BLaER1 treated with 17β-estradiol and CSF1 and Interleukin-3, amounts not matched to agents 10 nM and 100 nM (cell line): ENCODE measurements around the gene PCNX2.

Experiments
- H3K27ac ChIP-seq, 11 experiments: shearing (Covaris generic); formaldehyde crosslinking; 2 replicates each; pipeline ENCODE4 v1.8.1; 2022
- H3K27me3 ChIP-seq, 11 experiments: shearing (Covaris generic); formaldehyde crosslinking; 2 replicates each; pipeline ENCODE4 v1.8.1; 2022
- H3K36me3 ChIP-seq, 11 experiments: shearing (Covaris generic); formaldehyde crosslinking; 2 replicates each; pipeline ENCODE4 v1.8.1; 2022
- H3K4me1 ChIP-seq, 10 experiments: shearing (Covaris generic); formaldehyde crosslinking; 2 replicates each; pipeline ENCODE4 v1.8.1; 2022
- H3K4me2 ChIP-seq, 11 experiments: shearing (Covaris generic); formaldehyde crosslinking; 2 replicates each; pipeline ENCODE4 v1.8.1; 2022
- H3K4me3 ChIP-seq, 10 experiments: shearing (Covaris generic); formaldehyde crosslinking; 2 replicates each; pipeline ENCODE4 v1.8.1; 2022
- H3K9ac ChIP-seq, 11 experiments: shearing (Covaris generic); formaldehyde crosslinking; 2 replicates each; pipeline ENCODE4 v1.8.1; 2022
- H3K9me3 ChIP-seq, 11 experiments: shearing (Covaris generic); formaldehyde crosslinking; replicated peaks in 1 of 11; 2 replicates each; pipeline ENCODE4 v1.8.1; 2022
- H4K20me1 ChIP-seq, 11 experiments: shearing (Covaris generic); formaldehyde crosslinking; 2 replicates each; pipeline ENCODE4 v1.8.1; 2022
- Cebpa-rat ChIP-seq, 11 experiments: shearing (Covaris generic); IDR thresholded peaks; 2 replicates each; pipeline ENCODE4 v1.8.1; 2022

PCNX2 gene

GRCh38 chr1:233060461-233060994 is 235.0 kb downstream of the PCNX2 start:
- H3K9ac ChIP-seq: no peak overlapping the region
- no peaks in the 10 kb centered on the region for H3K27me3 ChIP-seq
- H3K36me3 ChIP-seq: peaks cover 0 to 11% (median 3%) of the 10 kb centered on the region in 11 experiments; a peak in 7 of 22 replicates
- H4K20me1 ChIP-seq: no peaks in the 10 kb centered on the region
- peaks cover 6 to 17% (median 15%) of the 10 kb centered on the region in 11 experiments for H3K9me3 ChIP-seq
- no peak overlapping the region for H3K4me2 ChIP-seq
- no peak overlapping the region for H3K27ac ChIP-seq
- no peak for TF ChIP-seq Cebpa-rat (IDR thresholded peaks at IDR 0.05)
- H3K4me1 ChIP-seq: peaks cover 0 to 8% (median 0%) of the 10 kb centered on the region in 10 experiments; a peak in 4 of 20 replicates
- no peak overlapping the region for H3K4me3 ChIP-seq

DNA sequence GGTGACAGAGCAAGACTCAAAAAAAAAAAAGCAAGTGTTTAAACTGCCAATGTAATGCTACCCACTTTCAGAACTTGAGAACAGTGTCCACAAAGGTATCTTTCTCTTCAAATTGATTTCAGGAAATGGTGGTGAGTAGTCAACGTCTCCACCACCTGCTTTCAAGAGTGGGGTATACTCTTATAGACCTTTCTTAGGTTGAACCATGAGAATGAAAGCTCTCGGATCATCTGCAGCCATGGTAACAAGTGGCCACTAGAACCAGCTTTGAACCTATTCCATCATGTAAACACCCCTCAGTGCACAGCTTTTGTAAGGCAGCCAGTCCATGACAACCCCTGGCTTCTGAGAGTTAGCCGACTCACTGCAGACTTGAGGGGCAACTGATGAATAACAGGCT is 237.7 kb downstream of the PCNX2 start:
- Histone ChIP-seq H4K20me1 (no peaks in the 10 kb centered on the region), H3K4me3 (no peak overlapping the region), H3K27ac (no peak overlapping the region)

DNA sequence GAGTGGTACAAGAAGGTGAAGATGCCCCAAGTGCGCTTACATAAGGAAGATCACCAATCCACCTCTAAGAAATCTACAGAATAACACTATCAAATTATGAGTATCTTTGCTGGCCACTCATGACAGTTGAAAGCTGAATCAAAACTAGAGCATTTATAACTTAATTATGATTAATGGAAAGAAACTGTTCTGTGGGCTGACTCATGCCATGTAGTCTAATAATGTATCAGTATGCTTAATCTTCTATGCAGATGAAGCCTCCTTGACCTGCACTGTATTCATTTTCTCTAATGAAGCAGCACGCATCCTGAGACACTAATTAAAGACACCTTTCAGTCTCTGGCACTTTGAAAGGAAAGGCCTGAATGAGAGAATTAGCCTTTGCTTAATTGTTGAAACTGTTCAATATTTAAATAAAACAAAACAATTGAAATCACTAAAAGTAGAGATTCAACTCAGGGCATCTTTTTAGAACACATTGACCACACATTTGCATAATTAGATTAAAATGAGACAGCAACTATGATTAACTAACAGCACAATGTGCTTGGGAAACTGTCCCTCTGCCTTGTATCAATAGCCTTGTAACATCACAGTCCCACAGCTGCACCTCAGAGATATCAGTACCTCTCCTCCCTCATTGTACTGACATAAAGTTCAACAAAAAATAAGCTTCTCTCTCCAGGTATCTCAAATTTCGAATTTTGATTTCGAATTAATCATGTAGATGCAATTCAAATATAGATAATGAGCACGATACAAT is 239.5 kb downstream of the PCNX2 start:
- no peak for TF ChIP-seq Cebpa-rat (IDR thresholded peaks at IDR 0.05)
- Histone ChIP-seq H3K4me3 (no peak overlapping the region), H3K9me3 (peaks cover 0 to 6% (median 0%) of the 10 kb centered on the region in 11 experiments; a peak in 3 of 22 replicates), H3K4me2 (no peak overlapping the region), H3K36me3 (peaks cover 0 to 3% (median 0%) of the 10 kb centered on the region in 11 experiments; a peak in 1 of 22 replicates), H3K27ac (no peak overlapping the region), H3K27me3 (no peaks in the 10 kb centered on the region), H3K9ac (no peak overlapping the region), H4K20me1 (no peaks in the 10 kb centered on the region), H3K4me1 (peaks cover 0 to 2% (median 0%) of the 10 kb centered on the region in 10 experiments; a peak in 2 of 20 replicates)

More for the DNA sequence above, 237.7 kb downstream of the PCNX2 start:
- Histone ChIP-seq H3K9ac (no peak overlapping the region), H3K4me2 (no peak overlapping the region), H3K9me3 (no peaks in the 10 kb centered on the region), H3K27me3 (no peaks in the 10 kb centered on the region), H3K4me1 (peaks cover 0 to 8% (median 0%) of the 10 kb centered on the region in 10 experiments; a peak in 4 of 20 replicates), H3K36me3 (peaks cover 0 to 3% (median 0%) of the 10 kb centered on the region in 11 experiments; a peak in 1 of 22 replicates)
- TF ChIP-seq Cebpa-rat (IDR thresholded peaks at IDR 0.05): no peak

DNA sequence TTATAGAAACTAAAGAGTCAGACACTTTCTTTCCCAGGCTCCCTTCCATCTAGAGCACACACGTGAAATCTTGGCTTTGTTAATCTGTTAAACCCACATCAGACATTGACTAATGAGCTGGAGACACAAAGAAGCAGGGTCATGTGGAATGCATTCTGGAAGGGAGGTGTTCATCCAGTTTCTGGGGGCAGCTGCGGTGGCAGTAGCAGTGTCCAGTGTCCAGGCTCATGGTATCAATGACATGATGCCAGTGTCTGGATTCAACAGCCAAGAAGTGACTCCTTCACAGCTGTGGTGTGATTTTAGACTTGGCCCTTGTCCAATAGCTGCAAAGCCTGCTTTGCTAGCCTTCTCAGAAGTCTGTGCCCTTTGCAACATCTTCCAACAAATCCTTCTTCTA is 249.9 kb downstream of the PCNX2 start:
- no peak overlapping the region for H3K9ac ChIP-seq
- H3K4me2 ChIP-seq: no peak overlapping the region
- no peak overlapping the region for H3K4me3 ChIP-seq
- no peaks in the 10 kb centered on the region for H4K20me1 ChIP-seq
- H3K27me3 ChIP-seq: no peaks in the 10 kb centered on the region
- peaks cover 4 to 22% (median 9%) of the 10 kb centered on the region in 11 experiments; a peak in 15 of 22 replicates for H3K9me3 ChIP-seq
- peaks cover 0 to 10% (median 0%) of the 10 kb centered on the region in 11 experiments; a peak in 3 of 22 replicates for H3K36me3 ChIP-seq
- TF ChIP-seq Cebpa-rat (IDR thresholded peaks at IDR 0.05): no peak
- no peaks in the 10 kb centered on the region for H3K4me1 ChIP-seq
- H3K27ac ChIP-seq: no peak overlapping the region

- Histone ChIP-seq H3K4me3 (no peak overlapping the region), H3K9ac (no peak overlapping the region), H3K9me3 (peaks cover 0 to 18% (median 5%) of the 10 kb centered on the region in 11 experiments; a peak in 10 of 22 replicates), H3K36me3 (peaks cover 0 to 10% (median 0%) of the 10 kb centered on the region in 11 experiments; a peak in 3 of 22 replicates), H4K20me1 (no peaks in the 10 kb centered on the region), H3K4me1 (no peaks in the 10 kb centered on the region), H3K4me2 (no peak overlapping the region), H3K27ac (no peak overlapping the region), H3K27me3 (no peaks in the 10 kb centered on the region)
- no peak for TF ChIP-seq Cebpa-rat (IDR thresholded peaks at IDR 0.05)
These were observed 252.7 kb downstream of the PCNX2 start for GRCh38 chr1:233042834-233043233.

DNA sequence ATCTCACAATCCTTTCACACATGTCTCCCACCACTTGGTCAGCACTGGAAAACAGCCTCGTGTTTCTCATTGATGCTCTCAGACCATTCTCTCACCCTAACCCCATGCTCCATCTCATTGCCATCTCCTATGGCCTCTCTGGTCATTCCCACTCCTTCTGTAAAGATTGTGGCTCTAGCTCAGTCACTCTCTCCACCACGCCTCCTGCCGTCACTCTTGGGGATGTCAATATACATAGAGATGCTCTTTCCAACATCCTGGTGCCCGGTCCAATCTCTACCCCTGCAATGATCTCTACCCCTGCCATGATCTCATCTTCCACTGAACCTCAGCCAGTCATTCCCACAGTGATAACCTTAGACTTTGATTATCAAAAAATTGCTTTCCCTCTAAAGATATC is 255.0 kb downstream of the PCNX2 start:
- no peak for TF ChIP-seq Cebpa-rat (IDR thresholded peaks at IDR 0.05)
- Histone ChIP-seq H3K9me3 (peaks cover 0 to 12% (median 4%) of the 10 kb centered on the region in 11 experiments; a peak in 9 of 22 replicates), H3K27ac (no peak overlapping the region), H3K4me2 (no peak overlapping the region), H3K27me3 (no peaks in the 10 kb centered on the region), H3K36me3 (peaks cover 0 to 8% (median 0%) of the 10 kb centered on the region in 11 experiments; a peak in 3 of 22 replicates), H4K20me1 (no peaks in the 10 kb centered on the region), H3K9ac (no peak overlapping the region), H3K4me3 (no peak overlapping the region), H3K4me1 (no peaks in the 10 kb centered on the region)

DNA sequence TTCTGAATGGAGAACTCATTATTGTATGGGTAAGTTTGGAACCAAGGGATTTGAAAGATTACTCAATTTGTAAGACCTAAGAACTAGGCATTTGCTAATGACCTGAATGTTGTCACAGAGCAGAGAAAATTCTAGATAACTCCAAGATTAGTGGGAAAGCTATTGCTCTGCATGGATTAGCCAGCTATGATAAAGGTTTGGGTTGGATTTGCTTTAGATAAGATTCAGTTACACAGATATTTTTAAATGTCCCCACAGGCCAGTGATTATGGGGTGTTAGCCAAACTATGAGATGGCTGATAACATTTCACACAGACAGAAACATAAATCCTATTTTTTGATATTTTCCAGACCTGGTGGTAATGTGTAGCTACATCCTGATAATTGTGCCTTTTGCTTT is 256.9 kb downstream of the PCNX2 start:
- H3K36me3 ChIP-seq: no peaks in the 10 kb centered on the region
- no peaks in the 10 kb centered on the region for H3K4me1 ChIP-seq
- no peak overlapping the region for H3K4me2 ChIP-seq
- H3K27me3 ChIP-seq: no peaks in the 10 kb centered on the region
- no peaks in the 10 kb centered on the region for H4K20me1 ChIP-seq
- no peak overlapping the region for H3K9ac ChIP-seq
- TF ChIP-seq Cebpa-rat (IDR thresholded peaks at IDR 0.05): no peak
- no peak overlapping the region for H3K4me3 ChIP-seq
- H3K27ac ChIP-seq: no peak overlapping the region
- no peaks in the 10 kb centered on the region; a peak in 2 of 22 replicates for H3K9me3 ChIP-seq

DNA sequence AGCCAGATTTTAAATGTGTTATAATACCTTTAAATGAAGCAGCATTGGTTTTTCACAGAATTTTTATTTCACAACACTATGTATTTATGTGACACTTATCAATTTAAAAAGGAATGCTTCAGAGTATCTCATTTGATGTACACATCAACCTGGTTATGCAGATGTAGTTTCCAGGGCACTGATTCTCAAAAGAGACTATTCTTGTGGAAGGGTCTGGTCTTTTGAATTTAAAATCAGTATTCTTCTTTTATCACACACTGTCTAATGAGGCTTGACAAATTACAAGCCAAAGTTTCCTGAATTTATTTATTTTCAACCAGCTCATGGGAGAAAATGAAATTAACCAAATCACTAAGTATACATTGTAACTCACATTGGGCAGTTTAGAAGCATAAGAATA is 257.7 kb downstream of the PCNX2 start:
- Histone ChIP-seq H3K4me1 (no peaks in the 10 kb centered on the region), H3K4me3 (no peak overlapping the region), H3K4me2 (no peak overlapping the region), H3K9me3 (no peaks in the 10 kb centered on the region; a peak in 2 of 22 replicates), H3K27ac (no peak overlapping the region), H3K36me3 (no peaks in the 10 kb centered on the region), H3K9ac (no peak overlapping the region), H4K20me1 (no peaks in the 10 kb centered on the region), H3K27me3 (no peaks in the 10 kb centered on the region)
- TF ChIP-seq Cebpa-rat (IDR thresholded peaks at IDR 0.05): no peak

DNA sequence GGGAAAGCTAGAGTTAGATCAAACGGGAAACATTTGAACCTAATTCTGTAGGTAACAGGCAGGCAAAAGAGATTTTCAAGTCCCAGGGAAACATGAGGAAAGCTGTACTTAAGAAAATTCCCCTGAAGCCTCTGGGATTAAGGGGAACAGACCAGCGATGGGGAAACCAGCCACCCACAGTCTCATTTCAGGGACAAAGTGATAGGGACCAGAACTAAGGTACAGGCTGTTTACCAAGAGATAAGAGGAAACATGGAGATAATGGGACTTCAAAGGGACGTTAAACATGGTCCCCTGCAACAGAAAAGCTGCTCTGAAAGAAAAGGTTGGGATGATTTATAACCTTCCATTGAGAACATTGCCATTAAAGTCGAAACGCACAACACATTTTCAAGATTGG is 260.7 kb downstream of the PCNX2 start:
- TF ChIP-seq Cebpa-rat (IDR thresholded peaks at IDR 0.05): no peak
- H3K27ac ChIP-seq: no peak overlapping the region
- H3K4me3 ChIP-seq: no peak overlapping the region
- no peaks in the 10 kb centered on the region for H3K36me3 ChIP-seq
- H3K4me2 ChIP-seq: no peak overlapping the region
- H3K9ac ChIP-seq: no peak overlapping the region
- no peaks in the 10 kb centered on the region for H4K20me1 ChIP-seq
- no peaks in the 10 kb centered on the region for H3K4me1 ChIP-seq
- no peaks in the 10 kb centered on the region for H3K27me3 ChIP-seq
- no peaks in the 10 kb centered on the region; a peak in 2 of 22 replicates for H3K9me3 ChIP-seq
